K562 treated with DMSO at 1 percent for 12 hours (cell line): ENCODE measurements around the gene ASB11. TPM values are rescaled to one million over a fixed set of nuclear protein-coding genes. Genes with fewer than 3 reads are reported as not detected.

ENCODE experiments used
- total RNA-seq: library from RNA; unstranded; fragments of 300-600 nt; gene quantifications from 2 replicates; pipeline ENCODE4 v1.2.3, GENCODE V29; 2022; ENCODE audit not compliant: insufficient read depth

Gene ASB11, protein sequence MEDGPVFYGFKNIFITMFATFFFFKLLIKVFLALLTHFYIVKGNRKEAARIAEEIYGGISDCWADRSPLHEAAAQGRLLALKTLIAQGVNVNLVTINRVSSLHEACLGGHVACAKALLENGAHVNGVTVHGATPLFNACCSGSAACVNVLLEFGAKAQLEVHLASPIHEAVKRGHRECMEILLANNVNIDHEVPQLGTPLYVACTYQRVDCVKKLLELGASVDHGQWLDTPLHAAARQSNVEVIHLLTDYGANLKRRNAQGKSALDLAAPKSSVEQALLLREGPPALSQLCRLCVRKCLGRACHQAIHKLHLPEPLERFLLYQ
- total RNA-seq: not detected in 2 replicates

DNA sequence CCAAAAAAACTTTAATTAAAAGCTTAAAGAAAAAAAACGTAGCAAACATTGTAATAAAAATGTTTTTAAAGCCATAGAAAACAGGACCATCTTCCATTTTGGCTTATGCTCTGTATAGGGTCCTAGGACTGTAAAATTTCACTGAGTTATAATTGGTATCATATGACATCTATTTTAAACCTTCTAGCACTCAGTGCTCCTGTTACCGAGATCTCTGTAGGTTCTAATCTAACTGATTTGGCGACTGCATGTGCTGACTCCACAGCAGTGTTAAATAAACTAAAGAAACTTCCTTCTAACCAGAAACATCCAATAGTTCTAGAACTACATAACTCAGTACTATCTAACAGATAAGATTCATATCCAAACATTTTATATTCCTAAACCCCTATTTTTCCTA lies at the start of gene ASB11:
Gene ASB11 (minus strand): TSS at position 132 of the 400 bp plus-strand sequence. CDS start 35 bp downstream, at position 97.

DNA sequence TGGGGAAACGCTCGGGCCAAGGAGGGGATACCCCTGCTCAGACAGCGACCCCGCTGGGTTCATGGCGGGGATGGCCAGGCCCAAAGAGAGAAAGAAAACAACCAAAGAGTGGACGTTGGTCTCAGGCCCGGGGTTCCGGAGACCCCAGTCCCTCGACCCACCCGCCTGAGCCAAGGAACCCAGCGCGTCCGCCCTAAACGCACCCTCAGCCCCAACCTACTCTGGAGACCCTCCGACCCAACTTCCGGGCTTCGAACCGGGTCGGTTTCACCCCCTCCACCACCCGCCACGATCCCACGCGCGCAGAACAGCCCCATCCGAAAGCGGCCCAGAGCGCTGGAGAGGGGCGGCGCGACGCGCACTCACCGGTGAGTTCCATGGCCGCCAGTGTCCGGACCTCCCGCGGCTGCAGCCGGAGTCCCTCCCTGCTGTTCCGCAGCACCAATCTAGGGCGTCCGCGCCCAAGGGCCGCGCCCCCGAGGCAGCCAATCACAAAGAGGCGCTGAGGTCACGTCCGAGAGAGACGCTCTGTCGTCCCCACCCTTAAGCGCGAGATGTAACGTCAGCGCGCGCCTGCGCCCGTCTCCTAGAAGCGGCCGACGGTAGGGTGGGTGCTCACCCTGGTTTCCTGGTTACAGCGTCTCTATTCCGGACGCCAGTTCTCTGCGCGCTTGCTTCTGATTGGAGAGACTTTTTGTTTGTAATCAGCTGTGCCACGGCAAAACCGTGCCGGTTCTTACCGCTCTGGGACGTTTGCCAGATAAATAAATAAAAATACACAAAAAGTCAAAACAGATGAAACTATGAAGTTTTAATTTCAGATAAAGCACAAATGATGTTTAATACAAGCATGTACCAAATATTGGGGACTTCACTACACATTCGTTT lies 19.9 kb upstream of the ASB11 start, which contains the start of gene PIGA:
Gene PIGA (minus strand): TSS at position 389 of the 888 bp plus-strand sequence. CDS start 3,593 bp downstream, outside the sequence.

DNA sequence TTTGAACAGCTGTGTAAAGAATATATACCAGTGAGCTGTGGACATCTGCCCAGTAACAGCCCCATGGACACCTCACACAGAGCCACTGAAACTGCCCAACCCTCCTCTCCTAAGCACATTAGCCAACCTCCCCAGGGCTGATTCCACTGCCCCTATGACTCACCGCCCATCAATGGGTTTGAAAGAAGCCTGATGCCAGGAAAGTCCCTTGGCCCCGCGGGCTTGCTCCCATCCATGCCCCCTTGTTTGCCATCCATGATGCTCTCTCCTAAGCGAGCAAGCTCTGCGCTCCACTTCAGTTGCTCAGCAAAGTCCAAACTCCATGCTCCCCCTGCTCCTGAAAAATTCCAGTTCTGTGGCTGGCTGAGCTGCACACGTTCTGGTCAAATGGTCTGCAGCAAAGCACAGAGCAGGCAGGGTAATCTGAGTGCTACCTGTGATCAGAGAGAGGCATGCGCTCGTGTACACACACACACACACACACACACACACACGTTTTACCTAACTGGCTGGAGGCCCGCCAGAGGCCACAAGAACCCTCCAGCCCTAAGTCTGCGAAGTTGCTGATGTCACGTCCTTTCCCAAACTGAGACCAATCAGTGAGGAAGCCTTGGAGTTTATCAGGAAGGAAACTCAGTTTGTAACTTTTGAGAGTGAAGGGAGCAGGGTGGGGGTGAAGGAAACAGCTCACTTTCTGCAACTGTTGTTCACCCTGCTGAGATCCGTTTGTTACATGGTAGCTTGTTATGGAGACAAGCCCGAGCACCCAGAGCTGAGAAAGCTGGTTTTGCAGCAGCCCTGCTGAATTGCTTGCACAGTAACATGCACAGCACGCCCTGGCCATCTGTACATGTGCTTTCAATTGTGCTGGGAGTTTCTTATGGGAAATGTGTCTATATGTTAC lies 45.6 kb downstream of the ASB11 start, which contains the start of gene ASB9:
Gene ASB9 (minus strand): TSS at position 466 of the 904 bp plus-strand sequence. CDS start 209 bp downstream, at position 257.

Other genes starting within 250 kb of the ASB11 start
- gene ASB9, start 45.6 kb downstream of the ASB11 start, total RNA-seq: not detected in 2 replicates
- gene PIGA, start 19.9 kb upstream of the ASB11 start, total RNA-seq: 3.4 and 13.8 TPM in 2 replicates
- gene VEGFD, start 68.8 kb upstream of the ASB11 start, total RNA-seq: not detected in 2 replicates
- 12.8 and 15.7 TPM in 2 replicates for gene PIR, start 177.7 kb upstream of the ASB11 start, total RNA-seq
- not detected in 2 replicates for gene BMX, start 185.2 kb upstream of the ASB11 start, total RNA-seq